KMS-11 (cell line): ENCODE data around the gene RASGRP4.
A peak's percentile ranks its signal among the peaks of the same experiment; 100 is the strongest.

Source experiments
- H2AFZ ChIP-seq: fragments of 200-600 bp; sonication (generic); 2 replicates; pipeline ENCODE4 v1.6.1; 2016; ENCODE audit warnings: antibody characterized with exemption, mixed run types, low read depth
- H3K27ac ChIP-seq: fragments of 200-600 bp; sonication (generic); 2 replicates; pipeline ENCODE4 v1.6.1; 2016; ENCODE audit warnings: mild to moderate bottlenecking, mixed run types
- H3K27me3 ChIP-seq: fragments of 200-600 bp; sonication (generic); 2 replicates; pipeline ENCODE4 v1.6.1; 2017; ENCODE audit warnings: mild to moderate bottlenecking, low read depth, mixed run types, moderate library complexity; ENCODE audit not compliant: insufficient read depth
- H3K36me3 ChIP-seq: fragments of 200-600 bp; sonication (generic); 2 replicates; pipeline ENCODE4 v1.6.1; 2017; ENCODE audit warnings: mild to moderate bottlenecking, mixed run types; ENCODE audit not compliant: insufficient read depth
- H3K4me1 ChIP-seq: fragments of 200-600 bp; sonication (generic); 2 replicates; pipeline ENCODE4 v1.6.1; 2016; ENCODE audit warnings: mild to moderate bottlenecking, low read depth, mixed run types; ENCODE audit not compliant: poor library complexity, severe bottlenecking
- H3K4me2 ChIP-seq: fragments of 200-600 bp; sonication (generic); 2 replicates; pipeline ENCODE4 v1.7.0; 2016; ENCODE audit warnings: mild to moderate bottlenecking, mixed run types
- H3K4me3 ChIP-seq: fragments of 200-600 bp; sonication (generic); IDR thresholded peaks from 2 replicates; pipeline ENCODE4 v1.6.1; 2017; ENCODE audit warnings: low read depth, low read length, mixed read lengths; ENCODE audit not compliant: insufficient read depth
- H3K79me2 ChIP-seq: fragments of 200-600 bp; sonication (generic); 2 replicates; pipeline ENCODE4 v1.6.1; 2016; ENCODE audit warnings: low read depth, mixed run types; ENCODE audit not compliant: insufficient read depth
- H3K9ac ChIP-seq: fragments of 200-600 bp; sonication (generic); 2 replicates; pipeline ENCODE4 v1.6.1; 2016; ENCODE audit warnings: mild to moderate bottlenecking, mixed run types
- H4K20me1 ChIP-seq: fragments of 200-600 bp; sonication (generic); 2 replicates; pipeline ENCODE4 v1.6.1; 2016; ENCODE audit warnings: mild to moderate bottlenecking, mixed run types; ENCODE audit not compliant: insufficient read depth
- CTCF ChIP-seq: fragments of 200-600 bp; sonication (generic); conservative IDR thresholded peaks from 2 replicates; pipeline ENCODE4 v1.6.1; 2017; ENCODE audit warnings: low read depth, mild to moderate bottlenecking, antibody characterized with exemption, low read length, moderate library complexity, mixed read lengths

Gene RASGRP4

GRCh38 chr19:38373907-38374331, 52.1 kb downstream of the RASGRP4 start:
- peak overlapping the region; percentile 94; the same call in 1 of the 2 replicates for H3K9ac ChIP-seq
- H3K27ac ChIP-seq: peak overlapping the region; percentile 80
- H4K20me1 ChIP-seq: no peaks in the 10 kb centered on the region
- no peak for TF ChIP-seq CTCF
- peak overlapping the region; percentile 96 for H2AFZ ChIP-seq
- H3K36me3 ChIP-seq: 0 out of 2 replicates have a peak, but pooled peaks cover 1% of the 10 kb centered on the region
- peak overlapping the region; percentile 72 for H3K4me2 ChIP-seq
- no peak overlapping the region for H3K4me3 ChIP-seq
- peaks cover 14% of the 10 kb centered on the region for H3K4me1 ChIP-seq
- H3K27me3 ChIP-seq: no peaks in the 10 kb centered on the region
- H3K79me2 ChIP-seq: peaks cover 37% of the 10 kb centered on the region

DNA sequence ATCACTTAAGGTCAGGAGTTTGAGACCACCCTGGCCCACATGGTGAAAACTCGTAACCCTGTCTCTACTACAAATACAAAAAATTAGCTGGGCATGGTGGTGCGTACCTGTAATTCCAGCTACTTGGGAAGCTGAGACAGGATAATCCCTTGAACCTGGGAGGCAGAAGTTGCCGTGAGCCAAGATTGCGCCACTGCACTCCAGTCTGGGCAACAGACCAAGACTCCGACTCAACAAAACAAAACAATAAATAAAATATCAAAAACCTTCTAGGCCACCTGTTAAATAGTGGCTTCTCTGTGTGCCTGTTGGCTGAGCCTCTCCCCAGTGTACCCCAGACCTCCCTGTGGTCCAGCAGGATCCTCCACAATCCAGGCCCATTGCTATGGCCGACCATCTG, 54.9 kb downstream of the RASGRP4 start:
- Histone ChIP-seq H3K4me1 (peaks cover 10% of the 10 kb centered on the region), H3K4me3 (no peak overlapping the region), H3K79me2 (peaks cover 15% of the 10 kb centered on the region), H3K4me2 (no peak overlapping the region), H3K36me3 (no peaks in the 10 kb centered on the region), H3K27me3 (peaks cover 11% of the 10 kb centered on the region), H3K27ac (no peak overlapping the region), H4K20me1 (no peaks in the 10 kb centered on the region), H3K9ac (no peak overlapping the region), H2AFZ (no peak overlapping the region)
- TF ChIP-seq CTCF: no peak

DNA sequence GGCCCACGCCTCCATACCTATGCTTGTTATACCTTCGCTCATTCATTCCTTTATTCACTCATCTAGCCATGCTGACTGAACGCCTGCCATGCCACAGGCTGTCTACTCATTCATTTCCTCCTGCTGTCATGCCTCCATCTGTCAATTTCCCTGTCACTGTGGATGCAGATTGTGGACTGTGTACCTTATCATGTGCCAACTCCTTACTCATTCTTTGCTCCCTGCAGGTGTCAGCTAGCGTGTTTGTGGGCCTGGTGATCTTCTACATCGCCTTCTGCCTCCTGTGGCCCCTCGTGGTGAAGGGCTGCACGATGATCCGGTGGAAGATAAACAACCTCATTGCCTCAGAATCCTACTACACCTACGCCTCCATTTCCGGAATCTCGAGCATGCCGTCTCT, 55.7 kb downstream of the RASGRP4 start:
- TF ChIP-seq CTCF: no peak
- Histone ChIP-seq H3K4me2 (no peak overlapping the region), H3K36me3 (no peaks in the 10 kb centered on the region), H3K4me1 (peaks cover 6% of the 10 kb centered on the region), H3K27me3 (peaks cover 18% of the 10 kb centered on the region), H2AFZ (no peak overlapping the region), H3K4me3 (no peak overlapping the region), H4K20me1 (no peaks in the 10 kb centered on the region), H3K79me2 (peaks cover 8% of the 10 kb centered on the region), H3K27ac (no peak overlapping the region), H3K9ac (no peak overlapping the region)

GRCh38 chr19:38369584-38369983, 56.4 kb downstream of the RASGRP4 start:
- Histone ChIP-seq H3K36me3 (no peaks in the 10 kb centered on the region), H3K79me2 (0 out of 2 replicates have a peak, but pooled peaks cover under 1% of the 10 kb centered on the region), H4K20me1 (no peaks in the 10 kb centered on the region), H3K27me3 (peaks cover 25% of the 10 kb centered on the region), H3K4me1 (peaks cover 6% of the 10 kb centered on the region), H3K4me2 (no peak overlapping the region), H3K4me3 (no peak overlapping the region), H3K27ac (no peak overlapping the region), H2AFZ (no peak overlapping the region), H3K9ac (no peak overlapping the region)
- TF ChIP-seq CTCF: no peak
